Hepatocyte (in vitro differentiated cells): Measurements from ENCODE around the gene KXD1. TPM values are rescaled to one million over a fixed set of nuclear protein-coding genes. Genes with fewer than 3 reads are reported as not detected.
A peak's percentile ranks its signal among the peaks of the same experiment; 100 is the strongest.

Experiments
- DNase-seq: peaks from one replicate; pipeline ENCODE4 v3.0.0-alpha.2; 2016; ENCODE audit warnings: low spot score
- H2AFZ ChIP-seq: fragments of 200-600 bp; sonication (generic); 2 replicates; pipeline ENCODE4 v1.6.0; 2016; ENCODE audit warnings: antibody characterized with exemption, mild to moderate bottlenecking
- H3K27ac ChIP-seq: fragments of 200-600 bp; sonication (generic); 2 replicates; pipeline ENCODE4 v1.5.1; 2016; ENCODE audit warnings: mild to moderate bottlenecking
- H3K27me3 ChIP-seq: fragments of 200-600 bp; sonication (generic); 2 replicates; pipeline ENCODE4 v1.6.1; 2016
- H3K36me3 ChIP-seq: fragments of 200-600 bp; sonication (generic); replicated peaks from 2 replicates; pipeline ENCODE4 v1.5.1; 2016; ENCODE audit warnings: low read depth; ENCODE audit not compliant: insufficient read depth
- H3K4me1 ChIP-seq: fragments of 200-600 bp; sonication (generic); 2 replicates; pipeline ENCODE4 v1.5.1; 2016; ENCODE audit warnings: mild to moderate bottlenecking, moderate library complexity; ENCODE audit not compliant: insufficient read depth
- H3K4me2 ChIP-seq: fragments of 200-600 bp; sonication (generic); 2 replicates; pipeline ENCODE4 v1.6.0; 2016
- H3K4me3 ChIP-seq: fragments of 200-600 bp; sonication (generic); 2 replicates; pipeline ENCODE4 v1.5.1; 2016; ENCODE audit warnings: mild to moderate bottlenecking
- H3K79me2 ChIP-seq: fragments of 200-600 bp; sonication (generic); 2 replicates; pipeline ENCODE4 v1.6.0; 2017; ENCODE audit warnings: mild to moderate bottlenecking
- H3K9me2 ChIP-seq: fragments of 200-600 bp; sonication (generic); replicated peaks from 2 replicates; pipeline ENCODE4 v1.6.0; 2017; ENCODE audit warnings: mild to moderate bottlenecking; ENCODE audit not compliant: insufficient read depth
- H3K9me3 ChIP-seq: fragments of 200-600 bp; sonication (generic); 2 replicates; pipeline ENCODE4 v1.5.1; 2016; ENCODE audit warnings: low read depth, mild to moderate bottlenecking
- H4K20me1 ChIP-seq: fragments of 200-600 bp; sonication (generic); 2 replicates; pipeline ENCODE4 v1.6.0; 2016; ENCODE audit warnings: mild to moderate bottlenecking; ENCODE audit not compliant: insufficient read depth, poor library complexity, severe bottlenecking
- CTCF ChIP-seq: fragments of 200-600 bp; sonication (generic); IDR thresholded peaks from 2 replicates; pipeline ENCODE4 v1.5.1; 2016; ENCODE audit warnings: antibody characterized with exemption, mild to moderate bottlenecking; ENCODE audit not compliant: poor library complexity
- EZH2 ChIP-seq: fragments of 200-600 bp; sonication (generic); IDR thresholded peaks from 2 replicates; pipeline ENCODE4 v1.6.1; 2016; ENCODE audit warnings: antibody characterized with exemption, mild to moderate bottlenecking, borderline replicate concordance
- EZH2phosphoT487 ChIP-seq: fragments of 200-600 bp; sonication (generic); IDR thresholded peaks from one replicate; pipeline ENCODE4 v1.6.1; 2018; ENCODE audit warnings: antibody characterized with exemption, mild to moderate bottlenecking, low read depth, moderate library complexity; ENCODE audit not compliant: unreplicated experiment, severe bottlenecking
- WGBS: methylation state at CpG from one replicate; pipeline ENCODE4 v1.1.6; 2016; ENCODE audit warnings: low lambda C conversion rate; ENCODE audit errors: missing lambda C conversion rate; 5-methylcytosine and 5-hydroxymethylcytosine counted together
- polyA plus RNA-seq: library from polyadenylated mRNA; unstranded; fragments of >200 nt; fragmentation: Nextera tagmentation; extraction: Ambion mirVana; gene quantifications from 2 replicates; pipeline ENCODE4 v1.2.1, GENCODE V29; 2016
- total RNA-seq: library from RNA; depleted of rRNA; stranded (reverse); fragments of >200 nt; gene quantifications from 2 replicates; pipeline ENCODE4 v1.2.3, GENCODE V29; 2014

KXD1 gene
- total and polyA plus RNA-seq, 2 experiments from 2014 or later = 76.3 to 89.2 TPM

- Histone ChIP-seq H4K20me1 (peaks cover 48% of the 10 kb centered on the region), H3K4me1 (peaks cover 50% of the 10 kb centered on the region), H3K79me2 (peaks cover 77% of the 10 kb centered on the region), H3K4me2 (no peak overlapping the region), H3K36me3 (no peaks in the 10 kb centered on the region), H3K9me3 (no peaks in the 10 kb centered on the region), H3K27me3 (no peaks in the 10 kb centered on the region), H2AFZ (no peak overlapping the region), H3K4me3 (no peak overlapping the region), H3K27ac (no peak overlapping the region), H3K9me2 (no peaks in the 10 kb centered on the region)
- WGBS = 95% methylated on average over 4 of the region's 4 CpGs
- DNase-seq = no peak
- no peak for TF ChIP-seq CTCF
- no peak for TF ChIP-seq EZH2phosphoT487
- TF ChIP-seq EZH2 = no peak
Observed at GRCh38 chr19:18517606-18518005, 40.1 kb upstream of the KXD1 start.

- TF ChIP-seq CTCF = no peak
- no peak for TF ChIP-seq EZH2
- no peak for TF ChIP-seq EZH2phosphoT487
- H3K27ac ChIP-seq = peak overlapping the region; percentile 97
- peaks cover 40% of the 10 kb centered on the region for H4K20me1 ChIP-seq
- peak overlapping the region; percentile 82 for H3K4me2 ChIP-seq
- no peak overlapping the region for H2AFZ ChIP-seq
- no peak overlapping the region for H3K4me3 ChIP-seq
- no peak for DNase-seq
- H3K9me3 ChIP-seq = no peaks in the 10 kb centered on the region
- no peaks in the 10 kb centered on the region for H3K27me3 ChIP-seq
- H3K4me1 ChIP-seq = peaks cover 46% of the 10 kb centered on the region
- no peaks in the 10 kb centered on the region for H3K36me3 ChIP-seq
- H3K79me2 ChIP-seq = peaks cover 67% of the 10 kb centered on the region
- no peaks in the 10 kb centered on the region for H3K9me2 ChIP-seq
- WGBS = 89% methylated on average over 9 of the region's 9 CpGs
Observed at GRCh38 chr19:18518639-18519038, 39.0 kb upstream of the KXD1 start.

- H4K20me1 ChIP-seq = peaks cover 28% of the 10 kb centered on the region
- TF ChIP-seq EZH2phosphoT487 (no peak), EZH2 (no peak), CTCF (peak; percentile 67)
- DNase-seq = peak; percentile 92
- H3K9me3 ChIP-seq = no peaks in the 10 kb centered on the region
- H3K27ac ChIP-seq = peak overlapping the region; percentile 97
- 10% methylated on average over 22 of the region's 22 CpGs for WGBS
- peaks cover 32% of the 10 kb centered on the region for H3K4me1 ChIP-seq
- peak overlapping the region; percentile 82 for H3K4me2 ChIP-seq
- H3K79me2 ChIP-seq = peaks cover 54% of the 10 kb centered on the region
- no peaks in the 10 kb centered on the region for H3K36me3 ChIP-seq
- H3K9me2 ChIP-seq = no peaks in the 10 kb centered on the region
- H2AFZ ChIP-seq = no peak overlapping the region
- no peaks in the 10 kb centered on the region for H3K27me3 ChIP-seq
- peak overlapping the region; percentile 58 for H3K4me3 ChIP-seq
Observed at GRCh38 chr19:18519962-18520847, 37.5 kb upstream of the KXD1 start.
